SKM-1 treated with dmso at 0.1 percent for 144 hours (cell line): ENCODE data around the gene AKAP13.

Experiments used
- DNase-seq: peaks from one replicate; lab custom pipeline; 2025; ENCODE audit not compliant: unreplicated experiment; lab: John Stamatoyannopoulos, UW

AKAP13 gene

DNA sequence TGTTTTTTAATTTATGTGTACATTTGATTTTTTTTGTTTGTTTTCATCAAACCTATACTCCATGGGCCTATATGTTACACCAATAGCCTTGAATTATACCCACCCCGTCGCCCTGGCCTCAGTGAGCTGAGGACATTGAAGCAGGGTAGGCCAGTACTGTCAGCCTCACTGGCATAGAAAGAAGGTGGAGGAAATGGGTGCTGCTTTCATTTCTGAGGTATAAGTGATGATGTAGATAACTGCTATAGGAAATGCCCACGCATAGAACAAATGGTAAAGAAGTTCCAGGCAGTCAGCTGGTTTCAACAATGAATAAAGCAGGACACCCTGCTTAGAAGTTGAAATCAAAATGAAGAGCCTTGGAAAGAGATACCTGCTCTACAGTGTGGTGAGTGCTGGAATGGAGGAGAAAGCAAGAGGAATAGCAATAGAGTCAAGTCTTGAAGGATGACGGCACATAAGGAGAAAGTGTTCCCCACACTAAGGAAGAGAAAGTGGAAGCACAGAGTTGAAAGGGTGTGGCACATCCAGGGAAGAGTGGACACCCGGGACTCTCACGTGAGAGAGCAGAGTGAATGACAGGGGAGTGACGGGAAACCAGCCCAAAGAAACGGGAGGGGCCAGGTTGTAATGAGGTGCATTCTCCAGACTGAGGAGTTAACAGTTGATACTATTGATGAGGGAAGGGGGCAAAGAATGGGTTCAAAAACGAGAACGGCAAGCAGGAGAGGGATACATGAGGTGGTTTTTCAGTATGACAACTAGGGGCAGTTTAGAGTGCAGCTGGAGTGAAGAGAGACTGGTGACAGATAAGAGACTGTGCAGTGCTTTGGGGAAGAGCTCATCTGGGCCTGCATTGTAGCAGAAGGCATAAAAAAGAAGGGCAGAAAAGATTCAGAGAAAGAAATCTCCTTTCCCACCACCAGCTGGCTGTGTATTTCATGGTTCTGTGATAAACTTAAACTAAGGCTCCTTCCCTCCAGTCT is 343.9 kb downstream of the AKAP13 start:
- DNase-seq: no peak

DNA sequence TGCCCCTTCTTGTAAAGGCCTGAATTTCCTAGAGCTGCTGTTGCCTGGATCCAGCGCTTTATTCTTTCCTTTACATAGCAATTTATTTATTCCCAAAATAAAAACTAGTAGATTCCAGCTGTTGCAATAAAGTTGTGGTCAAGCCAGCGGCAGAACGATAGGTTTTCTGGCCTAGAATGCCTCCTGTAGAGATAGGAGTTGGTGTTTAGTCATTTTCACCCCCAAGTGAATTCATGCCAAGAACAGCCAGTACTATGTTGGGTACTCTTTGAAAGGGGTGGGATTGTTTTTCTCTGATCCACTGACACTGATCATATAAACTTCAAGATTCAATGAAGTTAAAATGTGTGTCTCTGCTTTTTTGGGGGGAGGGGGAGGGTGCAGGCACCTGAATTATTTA is 344.6 kb downstream of the AKAP13 start:
- DNase-seq: no peak

DNA sequence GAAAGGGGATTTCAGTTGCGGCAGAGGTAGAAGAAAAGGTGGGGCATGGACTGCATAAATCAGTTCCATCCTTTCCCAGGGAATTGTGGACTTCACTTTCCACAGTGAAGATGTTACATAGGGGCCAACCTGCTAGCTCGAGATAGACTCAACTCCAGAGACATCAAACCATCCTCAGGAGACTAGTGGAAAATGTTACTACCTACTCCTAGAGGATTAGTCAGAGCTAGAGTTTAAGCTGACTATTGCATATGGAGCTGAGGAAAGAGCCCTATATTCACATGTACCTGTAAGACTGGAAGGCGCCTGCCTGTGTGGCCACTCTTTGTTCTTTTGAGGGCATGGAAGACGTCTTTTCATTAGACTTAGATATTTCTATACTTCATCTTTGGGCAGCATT is 345.2 kb downstream of the AKAP13 start:
- no peak for DNase-seq

DNA sequence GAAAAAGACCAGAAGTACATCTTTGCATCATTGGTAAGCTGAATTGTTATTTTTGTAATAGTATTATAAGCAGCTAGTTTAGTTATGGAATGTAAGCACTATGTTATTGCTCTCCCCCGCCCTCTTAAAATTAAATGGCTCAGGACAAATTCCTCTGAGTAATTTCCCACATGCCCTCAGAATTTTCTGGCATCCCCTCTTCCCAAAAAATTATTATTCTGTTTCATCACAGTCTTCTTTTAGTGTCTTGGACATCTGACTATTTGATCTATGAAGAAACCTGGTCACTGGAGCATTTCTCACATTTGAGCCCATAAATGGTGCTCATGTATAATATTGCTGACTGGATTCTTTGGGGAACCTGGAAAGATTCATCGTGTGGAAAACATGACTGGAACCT is 346.1 kb downstream of the AKAP13 start:
- DNase-seq: no peak

DNA sequence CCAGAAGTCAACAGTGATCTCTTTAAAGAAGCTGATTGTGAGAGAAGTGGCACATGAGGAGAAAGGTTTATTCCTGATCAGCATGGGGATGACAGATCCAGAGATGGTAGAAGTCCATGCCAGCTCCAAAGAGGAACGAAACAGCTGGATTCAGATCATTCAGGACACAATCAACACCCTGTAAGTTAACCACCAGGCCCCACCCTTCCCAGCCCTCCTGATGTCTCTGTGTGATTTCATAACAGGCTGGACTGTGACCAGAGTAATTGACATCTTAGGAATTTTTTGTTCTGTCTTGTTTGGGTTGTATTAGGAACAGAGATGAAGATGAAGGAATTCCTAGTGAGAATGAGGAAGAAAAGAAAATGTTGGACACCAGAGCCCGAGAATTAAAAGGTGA is 346.7 kb downstream of the AKAP13 start:
- DNase-seq: no peak

DNA sequence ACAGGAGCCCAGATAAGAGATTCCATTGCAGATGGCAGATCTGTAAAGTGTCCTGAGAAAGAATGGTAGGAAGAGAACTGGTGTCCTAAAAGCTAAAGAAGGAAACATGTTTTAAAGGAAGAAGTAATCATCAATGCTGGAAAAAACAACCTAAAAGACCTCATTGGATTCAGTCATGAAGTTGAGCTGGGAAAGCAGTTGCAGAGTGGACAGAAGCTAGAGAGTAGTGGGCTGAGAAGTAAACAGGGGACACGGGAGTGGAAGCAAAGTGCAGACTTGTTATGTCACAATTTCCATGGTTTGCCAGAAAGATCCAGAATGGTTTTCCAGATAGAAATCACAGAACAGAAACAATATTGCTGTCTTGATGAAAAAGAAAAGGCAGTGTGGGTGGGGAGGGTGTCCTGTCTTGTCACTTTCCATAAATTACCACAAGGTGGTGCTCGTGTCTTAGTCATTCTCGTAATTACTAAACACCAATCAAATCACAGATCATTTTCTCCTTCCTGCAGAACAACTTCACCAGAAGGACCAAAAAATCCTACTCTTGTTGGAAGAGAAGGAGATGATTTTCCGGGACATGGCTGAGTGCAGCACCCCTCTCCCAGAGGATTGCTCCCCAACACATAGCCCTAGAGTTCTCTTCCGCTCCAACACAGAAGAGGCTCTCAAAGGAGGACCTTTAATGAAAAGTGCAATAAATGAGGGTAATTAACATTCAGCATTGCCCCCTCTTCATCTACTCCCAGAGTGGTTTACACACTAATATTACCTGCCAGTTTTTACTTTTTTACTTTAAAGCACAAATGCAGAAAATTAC is 349.8 kb downstream of the AKAP13 start:
- DNase-seq: peak; percentile 68

DNA sequence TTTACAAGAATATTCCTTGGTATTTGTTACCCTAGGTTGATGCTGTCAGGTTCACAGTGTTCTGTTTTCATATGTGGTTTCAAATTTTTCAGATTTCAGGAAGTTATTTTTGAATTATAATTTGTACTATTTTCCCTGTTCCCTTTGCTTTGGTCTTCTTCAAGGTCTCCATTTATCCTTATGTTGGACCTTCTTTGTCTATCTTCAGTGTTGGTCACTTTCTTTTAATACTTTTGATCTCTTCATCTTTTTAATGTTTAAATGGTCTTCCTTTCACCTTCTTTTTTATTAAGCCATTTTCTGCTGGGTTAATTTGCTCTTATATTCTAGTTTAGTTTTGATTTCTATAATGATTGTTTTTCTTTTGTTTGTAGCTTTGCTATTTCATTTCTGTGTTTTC is 353.0 kb downstream of the AKAP13 start:
- DNase-seq: no peak

DNA sequence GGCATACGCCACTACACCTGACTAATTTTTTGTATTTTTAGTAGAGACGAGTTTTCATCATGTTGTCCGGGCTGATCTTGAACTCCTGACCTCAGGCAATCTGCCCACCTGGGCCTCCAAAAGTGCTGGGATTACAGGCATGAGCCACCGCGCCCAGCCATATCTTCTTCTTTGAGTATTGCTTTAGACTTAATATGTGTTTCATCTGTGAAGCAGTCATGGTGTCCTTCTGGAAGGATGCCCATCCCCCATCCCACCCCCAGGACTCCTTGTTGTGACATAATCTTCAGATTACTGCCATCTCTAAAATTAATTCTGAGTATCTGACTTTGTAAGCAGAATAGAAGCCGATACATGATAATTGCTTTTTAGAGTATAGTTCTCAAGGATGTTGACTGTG is 356.7 kb downstream of the AKAP13 start:
- no peak for DNase-seq

DNA sequence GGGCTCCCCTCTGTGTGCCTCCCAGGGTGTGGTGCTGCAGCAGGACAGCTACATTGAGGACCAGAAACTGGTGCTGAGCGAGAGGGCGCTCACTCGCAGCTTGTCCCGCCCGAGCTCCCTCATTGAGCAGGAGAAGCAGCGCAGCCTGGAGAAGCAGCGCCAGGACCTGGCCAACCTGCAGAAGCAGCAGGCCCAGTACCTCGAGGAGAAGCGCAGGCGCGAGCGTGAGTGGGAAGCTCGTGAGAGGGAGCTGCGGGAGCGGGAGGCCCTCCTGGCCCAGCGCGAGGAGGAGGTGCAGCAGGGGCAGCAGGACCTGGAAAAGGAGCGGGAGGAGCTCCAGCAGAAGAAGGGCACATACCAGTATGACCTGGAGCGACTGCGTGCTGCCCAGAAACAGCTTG is 360.6 kb downstream of the AKAP13 start:
- no peak for DNase-seq

DNA sequence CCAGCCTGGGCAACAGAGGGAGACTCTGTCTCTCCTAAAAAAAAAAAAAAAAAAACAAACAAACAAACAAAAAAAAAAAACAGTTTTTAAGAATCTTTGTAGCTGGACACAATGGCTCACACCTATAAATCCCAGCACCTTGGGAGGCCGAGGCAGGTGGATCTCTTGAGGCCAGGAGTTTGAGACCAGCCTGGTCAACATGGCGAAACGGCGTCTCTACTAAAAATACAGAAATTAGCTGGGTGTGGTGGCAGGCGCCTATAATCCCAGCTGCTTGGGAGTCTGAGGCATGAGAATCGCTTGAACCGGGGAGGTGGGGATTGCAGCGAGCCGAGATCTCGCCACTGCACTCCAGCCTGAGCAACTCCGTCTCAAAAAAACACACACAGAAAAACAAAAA is 361.3 kb downstream of the AKAP13 start:
- DNase-seq: no peak

DNA sequence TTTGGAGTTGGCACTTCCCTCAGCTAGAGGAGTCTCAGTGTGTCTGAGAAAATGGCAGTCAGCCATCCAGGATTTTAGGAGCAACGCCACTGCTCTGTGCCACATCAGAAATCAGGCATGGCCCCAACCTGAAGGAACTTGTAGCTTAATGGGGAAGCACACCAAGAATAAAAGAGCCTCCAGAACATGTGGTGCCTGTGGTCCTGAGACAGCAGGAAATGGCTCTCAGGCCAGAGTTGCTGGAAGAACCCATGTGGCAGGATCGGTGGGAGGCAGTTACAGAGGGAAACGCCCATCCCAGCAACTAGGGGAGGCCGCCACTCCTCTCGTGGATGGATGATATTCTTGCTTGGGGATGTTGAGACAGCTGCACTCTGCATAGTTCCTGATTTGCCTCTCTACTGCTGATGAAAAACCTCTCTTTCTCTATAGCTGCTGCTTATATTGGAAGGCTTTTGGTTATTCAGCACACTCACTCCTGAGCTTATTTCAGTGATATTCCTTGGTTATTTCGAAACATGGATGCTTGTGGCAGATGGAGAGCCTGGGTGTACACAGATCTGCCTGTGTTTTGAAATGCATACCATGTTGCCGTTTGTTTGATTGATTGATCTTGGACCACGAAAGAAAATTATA is 361.9 kb downstream of the AKAP13 start:
- no peak for DNase-seq

DNA sequence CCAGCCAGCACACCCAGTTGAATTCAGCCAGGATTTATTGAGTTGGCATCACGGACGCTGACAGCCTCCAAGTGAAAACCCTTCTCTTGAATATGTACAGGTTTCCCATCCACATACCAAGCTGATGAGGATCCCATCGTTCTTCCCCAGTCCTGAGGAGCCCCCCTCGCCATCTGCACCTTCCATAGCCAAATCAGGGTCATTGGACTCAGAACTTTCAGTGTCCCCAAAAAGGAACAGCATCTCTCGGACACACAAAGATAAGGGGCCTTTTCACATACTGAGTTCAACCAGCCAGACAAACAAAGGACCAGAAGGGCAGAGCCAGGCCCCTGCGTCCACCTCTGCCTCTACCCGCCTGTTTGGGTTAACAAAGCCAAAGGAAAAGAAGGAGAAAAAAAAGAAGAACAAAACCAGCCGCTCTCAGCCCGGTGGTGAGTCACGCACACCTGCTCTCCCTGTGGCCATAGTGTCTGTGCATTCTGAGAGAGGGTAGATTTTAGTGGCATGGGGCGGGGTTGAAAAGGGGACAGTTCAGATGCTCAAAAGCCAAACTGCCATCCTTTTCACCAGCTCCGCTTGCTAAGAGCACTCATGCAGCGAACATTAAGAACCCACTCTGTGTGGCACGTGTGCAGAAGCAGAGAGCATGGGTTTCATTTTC is 363.1 kb downstream of the AKAP13 start:
- DNase-seq: no peak

DNA sequence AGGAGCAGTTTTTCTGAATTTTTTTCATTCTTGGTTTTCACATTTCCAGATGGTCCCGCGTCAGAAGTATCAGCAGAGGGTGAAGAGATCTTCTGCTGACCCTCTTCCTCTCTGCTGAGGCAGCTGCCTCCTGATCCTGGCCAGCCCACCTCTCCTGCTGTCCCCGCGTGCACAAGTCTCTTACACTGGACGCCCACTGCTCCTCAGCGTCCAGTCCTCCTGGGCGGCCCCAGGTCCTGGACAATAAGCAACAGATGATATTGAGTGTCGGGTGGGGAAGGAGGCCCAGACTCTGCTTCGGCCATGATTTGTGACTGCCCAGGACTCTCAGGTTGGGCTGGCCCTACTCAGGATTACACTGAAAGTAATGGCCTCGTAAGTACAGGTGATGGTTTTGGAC is 364.2 kb downstream of the AKAP13 start:
- no peak for DNase-seq

DNA sequence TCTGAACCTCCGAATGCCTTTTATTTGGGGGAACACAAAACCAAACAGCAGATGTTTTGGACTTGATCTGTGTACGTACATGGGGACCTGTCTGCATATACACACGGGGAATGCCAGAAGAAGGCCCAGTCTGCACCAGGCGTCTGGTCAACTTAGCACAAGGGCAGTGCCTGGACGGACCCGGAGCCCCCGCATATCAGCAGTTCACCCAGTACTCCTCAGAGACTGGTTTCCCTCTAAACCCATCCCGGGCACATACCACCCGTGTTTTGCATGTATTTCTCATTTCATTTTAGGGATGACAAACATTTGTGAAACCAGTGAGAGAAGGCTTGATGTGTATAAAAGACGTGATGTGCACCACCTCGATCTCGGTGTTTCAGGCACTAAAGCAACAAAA is 364.6 kb downstream of the AKAP13 start:
- no peak for DNase-seq

DNA sequence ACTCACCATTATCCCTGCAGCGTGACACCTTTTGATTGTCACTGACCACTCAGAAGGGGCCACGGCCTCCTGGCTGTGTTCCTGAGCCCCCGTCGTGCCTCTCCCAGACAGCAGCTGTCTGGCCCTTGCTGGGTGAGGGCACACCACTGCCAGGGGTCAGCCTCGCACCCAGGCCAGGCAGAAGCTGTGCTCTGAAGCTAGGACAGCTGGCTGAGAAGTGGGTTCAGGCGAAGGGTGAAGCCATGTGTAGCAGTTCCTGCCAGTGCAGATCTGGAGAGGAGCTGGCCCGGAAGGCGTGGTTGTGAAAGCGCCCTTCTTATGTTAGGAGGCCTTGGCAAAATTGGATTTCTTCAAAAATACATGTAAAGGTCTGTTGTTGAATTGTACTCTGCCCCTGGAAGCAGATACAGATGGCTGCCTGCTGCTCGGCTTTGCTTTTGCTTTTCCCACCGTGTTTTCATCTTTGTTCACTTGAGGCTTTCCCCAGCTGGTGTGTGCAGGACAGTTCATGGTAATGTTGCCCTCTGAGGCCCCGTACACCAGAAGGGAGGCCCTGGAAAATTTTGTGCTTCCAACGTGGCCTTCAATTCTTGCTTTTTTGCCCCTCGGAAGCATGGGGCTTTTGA is 365.2 kb downstream of the AKAP13 start:
- DNase-seq: no peak

DNA sequence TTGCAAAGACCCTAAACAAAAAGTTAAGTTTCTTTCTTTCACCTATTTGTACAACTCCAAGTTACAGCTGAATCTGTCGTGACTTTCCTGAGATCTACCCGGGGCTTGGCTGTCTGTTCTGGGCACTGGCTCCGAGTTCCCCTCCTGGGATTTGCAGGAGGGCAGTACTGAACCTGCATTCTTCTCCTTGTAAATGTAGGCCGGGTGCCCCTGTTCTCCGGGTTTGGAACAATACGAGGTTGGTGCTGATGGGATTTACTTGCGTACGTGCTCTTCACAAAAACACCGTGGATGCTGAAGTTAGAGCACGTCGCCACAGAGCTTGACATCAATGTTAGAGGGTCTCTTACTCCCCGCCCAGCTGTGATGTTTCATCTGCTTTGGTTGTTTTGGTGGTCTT is 366.2 kb downstream of the AKAP13 start:
- no peak for DNase-seq

DNA sequence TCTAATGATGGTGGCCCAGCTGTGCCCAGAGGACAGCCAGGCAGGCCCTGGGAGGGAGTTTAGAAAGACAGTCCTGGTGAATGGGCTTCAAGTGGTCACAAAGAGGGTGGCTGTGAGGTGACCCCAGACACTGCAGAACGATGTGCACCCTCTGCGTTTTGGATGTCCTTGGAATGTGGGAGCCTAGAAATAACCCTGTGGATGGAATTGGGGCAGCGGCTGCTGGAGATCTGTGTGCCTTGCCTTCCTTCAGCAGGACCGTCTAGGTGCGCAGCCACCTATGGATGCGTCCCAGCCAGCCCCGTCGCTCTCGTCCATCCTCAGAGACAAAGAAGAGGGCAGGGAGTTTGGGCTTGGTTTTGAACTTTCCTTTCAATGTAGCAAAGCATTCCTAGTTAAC is 367.8 kb downstream of the AKAP13 start:
- no peak for DNase-seq

DNA sequence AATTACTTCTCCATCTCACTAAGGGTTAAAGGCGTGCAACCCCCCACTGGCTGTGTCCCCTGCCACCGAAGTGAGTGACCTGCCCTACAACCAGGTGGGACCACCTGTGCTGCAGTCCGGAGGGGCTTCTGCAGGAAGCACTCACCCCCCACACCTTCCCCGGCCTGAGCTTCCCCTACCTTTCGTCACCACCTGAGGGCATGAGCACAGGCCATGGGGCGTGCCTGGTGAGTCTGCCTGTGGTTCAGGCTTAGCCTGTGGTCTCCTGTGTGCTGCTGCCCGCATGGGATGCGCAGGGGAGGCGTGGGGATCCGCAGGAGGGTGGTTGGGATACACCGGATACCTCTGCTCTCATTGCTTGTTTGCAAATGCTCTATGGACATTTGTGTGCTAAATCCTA is 368.3 kb downstream of the AKAP13 start:
- no peak for DNase-seq

DNA sequence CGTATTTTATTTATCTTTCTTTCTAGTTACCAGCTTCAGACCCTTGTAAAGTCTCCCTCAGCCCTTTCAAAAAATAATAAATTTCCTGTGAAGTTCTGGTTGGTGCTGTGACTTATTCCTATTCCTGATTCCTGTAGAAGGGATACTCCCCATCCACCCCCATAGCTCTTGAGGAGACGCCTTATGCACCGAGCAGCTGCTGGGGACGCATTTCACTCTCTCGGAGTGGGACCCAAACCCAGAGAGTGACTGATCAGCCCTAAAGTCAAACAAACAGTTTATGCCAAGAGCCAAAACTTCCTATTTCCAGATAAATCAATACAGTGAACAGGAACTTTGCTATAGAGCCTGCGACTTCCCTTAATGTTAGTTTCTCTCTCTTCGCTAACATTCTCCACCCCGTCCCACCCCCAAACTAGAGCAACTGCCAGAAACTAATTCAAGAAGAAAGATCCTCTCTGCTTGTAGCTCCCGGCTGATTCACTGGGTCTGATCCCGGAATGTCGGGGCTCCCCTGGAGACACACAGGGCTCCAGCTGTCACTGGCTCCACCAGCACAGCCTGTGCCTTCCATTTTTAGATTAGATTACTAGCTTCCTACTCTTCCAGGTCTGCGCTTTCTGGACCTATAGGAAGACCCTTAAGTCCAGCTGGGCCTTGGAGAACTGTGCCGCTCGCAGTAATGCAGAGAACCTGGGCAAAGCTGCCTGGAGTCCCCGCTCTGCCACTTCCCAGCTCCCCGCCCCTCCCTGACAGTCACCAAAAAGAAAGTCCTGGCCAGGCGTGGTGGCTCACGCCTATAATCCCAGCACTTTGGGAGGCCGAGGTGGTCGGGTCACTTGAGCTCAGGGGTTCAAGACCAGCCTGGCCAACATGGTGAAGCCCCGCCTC is 369.1 kb downstream of the AKAP13 start:
- DNase-seq: no peak
